ENCODE measurements around the gene PRR7.

Gene PRR7

DNA sequence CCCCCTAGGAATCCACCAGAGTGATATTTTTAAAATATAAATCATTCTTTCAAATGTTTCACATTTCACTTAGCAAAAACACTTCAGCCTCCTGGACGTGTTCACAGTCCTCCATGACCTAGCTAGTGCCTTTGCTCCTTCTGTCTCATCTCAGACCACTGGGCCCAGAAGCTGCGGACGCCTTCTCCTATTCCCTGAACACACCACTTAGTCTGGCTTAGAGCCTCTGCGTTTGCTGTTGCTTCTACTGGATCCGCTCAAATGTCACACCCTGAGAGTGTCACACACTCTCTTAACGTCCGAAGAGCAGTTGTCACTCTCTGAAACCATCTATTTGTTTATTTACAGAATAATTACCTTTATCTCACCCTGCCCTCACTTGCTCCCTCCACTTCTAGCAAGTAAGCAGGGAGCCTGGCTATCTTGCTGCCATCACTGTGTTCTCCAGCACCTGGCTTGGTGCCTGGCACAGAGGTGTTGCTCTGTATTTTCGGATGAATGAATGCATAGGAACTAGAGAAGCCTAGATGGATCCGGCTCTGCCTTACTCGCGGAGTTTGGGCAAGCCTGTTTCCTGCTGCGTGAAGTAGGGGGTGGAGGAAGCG lies 21.3 kb upstream of the PRR7 start:
- peaks cover 3% of the 10 kb centered on the region for H3K36me3 ChIP-seq (ENCODE audit: control insufficient read depth, insufficient read depth, low read length)

DNA sequence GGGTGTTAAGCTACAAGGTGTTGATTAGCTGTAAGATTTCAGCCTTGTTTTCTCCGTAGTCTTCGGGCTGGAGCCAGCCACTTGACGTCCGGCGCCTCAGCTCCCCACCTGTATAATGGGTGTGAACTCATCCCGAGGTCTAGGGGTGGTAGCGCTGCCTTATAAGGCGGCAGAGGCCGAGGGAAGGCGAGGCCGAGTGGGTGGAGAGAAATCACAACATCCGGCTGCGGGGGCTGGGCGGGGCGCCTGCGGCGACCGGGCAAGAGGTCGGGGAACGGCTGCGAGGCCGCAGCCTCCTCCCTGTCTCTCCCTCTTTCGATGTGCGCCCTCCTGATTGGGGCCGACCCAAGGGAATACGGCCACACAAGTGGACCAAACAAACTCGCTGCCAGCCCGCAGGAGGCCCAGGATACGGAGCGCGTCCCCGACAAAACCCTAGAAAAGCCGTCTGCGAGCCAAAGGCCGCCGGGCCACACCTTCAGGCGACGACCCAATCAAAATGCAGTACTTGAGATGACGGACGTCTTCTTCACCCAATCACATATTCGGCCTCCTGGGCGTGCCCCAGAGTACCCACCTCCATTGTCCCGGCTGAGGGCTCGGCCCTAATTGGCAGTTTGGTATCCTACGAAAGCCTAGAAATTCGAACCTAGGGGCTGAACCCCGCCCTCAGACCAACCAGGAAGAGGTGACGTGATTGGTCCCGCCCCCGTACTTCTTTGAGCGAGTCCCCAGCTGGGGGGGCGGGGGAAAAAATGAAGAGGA lies 20.6 kb upstream of the PRR7 start:
- peak; percentile 99 to 100 (median 100) for DNase-seq
- peaks cover 52% of the 10 kb centered on the region for H3K4me1 ChIP-seq (ENCODE audit: control insufficient read depth, insufficient read depth, low read length, poor library complexity, severe bottlenecking)
- no peaks in the 10 kb centered on the region for H3K9me3 ChIP-seq (ENCODE audit: control insufficient read depth, low read length)
- peak overlapping the region; percentile 82 for H3K27ac ChIP-seq (ENCODE audit: insufficient read depth, low read length, poor library complexity, severe bottlenecking)
- no peaks in the 10 kb centered on the region for H3K27me3 ChIP-seq (replicated peaks; ENCODE audit: control insufficient read depth, insufficient read depth, low read length, poor library complexity, severe bottlenecking)
- peak overlapping the region; percentile 55 for H3K4me3 ChIP-seq (ENCODE audit: insufficient read depth, low read depth, low read length, poor library complexity, severe bottlenecking)
- H3K36me3 ChIP-seq (ENCODE audit: control insufficient read depth, insufficient read depth, low read length) = peaks cover 3% of the 10 kb centered on the region

More for the DNA sequence above, 21.3 kb upstream of the PRR7 start:
- Histone ChIP-seq H3K4me1 (ENCODE audit: control insufficient read depth, insufficient read depth, low read length, poor library complexity, severe bottlenecking) (peaks cover 45% of the 10 kb centered on the region), H3K4me3 (ENCODE audit: insufficient read depth, low read depth, low read length, poor library complexity, severe bottlenecking) (peak overlapping the region; percentile 55), H3K27ac (ENCODE audit: insufficient read depth, low read length, poor library complexity, severe bottlenecking) (peak overlapping the region; percentile 82), H3K9me3 (ENCODE audit: control insufficient read depth, low read length) (no peaks in the 10 kb centered on the region), H3K27me3 (replicated peaks; ENCODE audit: control insufficient read depth, insufficient read depth, low read length, poor library complexity, severe bottlenecking) (no peaks in the 10 kb centered on the region)
- no peak for DNase-seq

- no peaks in the 10 kb centered on the region for H3K9me3 ChIP-seq (ENCODE audit: control insufficient read depth, low read length)
- peak within 1 kb of the TSS; percentile 62 for H3K4me3 ChIP-seq (ENCODE audit: insufficient read depth, low read depth, low read length, poor library complexity, severe bottlenecking)
- H3K27me3 ChIP-seq (replicated peaks; ENCODE audit: control insufficient read depth, insufficient read depth, low read length, poor library complexity, severe bottlenecking) = no peaks in the 10 kb centered on the region
- peak within 1 kb of the TSS; percentile 82 for H3K27ac ChIP-seq (ENCODE audit: insufficient read depth, low read length, poor library complexity, severe bottlenecking)
- H3K4me1 ChIP-seq (ENCODE audit: control insufficient read depth, insufficient read depth, low read length, poor library complexity, severe bottlenecking) = peaks cover 59% of the 10 kb centered on the region
- DNase-seq = peak; percentile 56 to 66 (median 58)
- peaks cover 3% of the 10 kb centered on the region for H3K36me3 ChIP-seq (ENCODE audit: control insufficient read depth, insufficient read depth, low read length)
Observed at GRCh38 chr5:177426566-177427210, 19.9 kb upstream of the PRR7 start, which contains the start of gene GRK6. TSS of gene GRK6 (plus strand) at chr5:177426676. CDS start at chr5:177426846, 170 bp downstream.

DNA sequence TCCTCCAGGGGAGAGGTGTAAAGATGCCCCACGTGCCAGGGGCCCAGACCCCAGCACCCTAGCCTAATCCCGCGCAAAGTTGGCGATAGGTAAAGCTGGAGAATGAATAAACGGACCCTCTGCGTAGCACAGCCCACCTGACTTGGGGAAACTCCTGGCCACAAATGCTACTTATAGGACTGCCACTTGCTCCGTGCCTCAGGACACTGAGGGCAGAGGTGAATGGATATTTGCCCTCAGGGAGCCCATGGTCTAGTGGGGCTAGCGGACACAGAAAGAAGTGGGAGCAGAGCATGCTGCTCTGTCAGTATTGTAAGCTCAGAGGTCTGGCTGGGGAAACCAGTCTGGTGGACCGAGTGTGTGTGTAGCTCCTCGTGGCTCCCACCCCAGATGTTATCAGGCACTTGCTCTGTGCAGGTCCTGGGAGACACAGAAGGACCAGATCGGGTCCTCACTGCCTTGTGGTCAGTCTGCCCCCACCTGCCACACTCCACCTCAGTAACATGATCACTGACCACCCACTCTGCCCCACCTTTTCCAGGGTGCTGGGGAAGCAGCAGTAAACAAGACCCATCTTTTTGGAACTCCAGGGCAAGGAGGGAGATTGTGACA lies 19.3 kb upstream of the PRR7 start:
- DNase-seq = no peak
- Histone ChIP-seq H3K4me1 (ENCODE audit: control insufficient read depth, insufficient read depth, low read length, poor library complexity, severe bottlenecking) (peaks cover 65% of the 10 kb centered on the region), H3K9me3 (ENCODE audit: control insufficient read depth, low read length) (no peaks in the 10 kb centered on the region), H3K36me3 (ENCODE audit: control insufficient read depth, insufficient read depth, low read length) (peaks cover 6% of the 10 kb centered on the region), H3K27ac (ENCODE audit: insufficient read depth, low read length, poor library complexity, severe bottlenecking) (peak overlapping the region; percentile 78), H3K27me3 (replicated peaks; ENCODE audit: control insufficient read depth, insufficient read depth, low read length, poor library complexity, severe bottlenecking) (no peaks in the 10 kb centered on the region), H3K4me3 (ENCODE audit: insufficient read depth, low read depth, low read length, poor library complexity, severe bottlenecking) (peak overlapping the region; percentile 62)

DNA sequence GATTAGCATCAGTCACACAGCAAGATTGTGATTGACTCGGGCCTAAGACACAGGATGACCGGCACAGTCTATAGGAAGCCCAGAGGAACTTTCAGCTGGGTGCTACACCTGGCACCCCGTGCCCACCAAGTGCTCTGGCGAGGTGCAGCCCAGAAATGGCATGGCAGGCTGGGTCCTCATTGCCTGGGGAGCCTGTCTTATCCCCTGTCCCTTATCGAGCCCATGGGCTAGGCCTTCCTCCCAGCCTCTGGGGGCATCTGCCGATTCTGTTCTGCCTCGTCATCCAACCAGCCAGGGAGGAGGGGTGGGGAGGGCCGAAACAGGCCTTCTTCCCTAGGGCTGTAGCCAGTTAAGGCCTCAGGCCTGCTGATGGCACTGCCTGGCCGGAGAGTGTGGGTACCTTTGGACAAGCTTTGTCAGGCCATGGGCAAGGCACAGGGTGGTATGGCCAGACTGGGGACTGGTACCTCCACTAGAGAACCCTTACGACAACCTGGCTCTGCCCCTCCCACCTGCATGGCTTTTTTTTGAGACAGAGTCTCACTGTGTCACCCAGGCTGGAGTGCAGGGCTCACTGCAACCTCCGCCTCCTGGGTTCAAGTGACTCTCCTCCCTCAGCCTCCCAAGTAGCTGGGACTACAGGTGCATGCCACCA lies 18.6 kb upstream of the PRR7 start:
- peak overlapping the region; percentile 78 for H3K27ac ChIP-seq (ENCODE audit: insufficient read depth, low read length, poor library complexity, severe bottlenecking)
- peak overlapping the region; percentile 62 for H3K4me3 ChIP-seq (ENCODE audit: insufficient read depth, low read depth, low read length, poor library complexity, severe bottlenecking)
- peaks cover 13% of the 10 kb centered on the region for H3K36me3 ChIP-seq (ENCODE audit: control insufficient read depth, insufficient read depth, low read length)
- H3K9me3 ChIP-seq (ENCODE audit: control insufficient read depth, low read length) = no peaks in the 10 kb centered on the region
- no peaks in the 10 kb centered on the region for H3K27me3 ChIP-seq (replicated peaks; ENCODE audit: control insufficient read depth, insufficient read depth, low read length, poor library complexity, severe bottlenecking)
- H3K4me1 ChIP-seq (ENCODE audit: control insufficient read depth, insufficient read depth, low read length, poor library complexity, severe bottlenecking) = peaks cover 73% of the 10 kb centered on the region
- DNase-seq = no peak

DNA sequence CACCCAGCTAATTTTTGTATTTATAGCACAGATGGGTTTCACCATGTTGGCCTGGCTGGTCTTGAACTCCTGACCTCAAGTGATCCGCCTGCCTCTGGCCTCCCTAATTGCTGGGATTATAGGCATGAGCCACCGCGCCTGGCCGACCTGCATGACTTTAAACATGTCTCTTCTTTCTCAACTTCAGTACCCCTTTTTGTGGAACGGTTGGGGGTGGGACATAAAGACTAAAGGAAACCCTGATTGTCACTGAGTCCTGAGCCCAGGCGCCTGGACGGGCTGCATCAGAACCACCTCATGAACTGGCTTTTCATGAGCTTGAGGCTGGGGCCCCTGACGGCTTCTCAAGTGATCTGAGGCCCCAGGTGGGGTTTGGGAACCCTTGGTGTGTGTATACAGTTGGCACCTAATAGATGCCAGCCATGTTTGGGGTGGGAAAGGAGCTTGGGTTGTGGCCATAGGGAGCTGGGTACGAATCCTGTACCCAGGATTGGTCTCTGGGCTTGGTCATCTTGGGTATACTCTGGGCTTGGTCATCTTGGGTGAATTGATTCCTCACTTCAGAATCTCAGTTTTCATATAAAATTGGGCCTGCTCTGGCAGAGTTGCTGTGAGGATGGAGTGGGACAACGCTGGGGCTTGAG lies 17.9 kb upstream of the PRR7 start:
- Histone ChIP-seq H3K4me3 (ENCODE audit: insufficient read depth, low read depth, low read length, poor library complexity, severe bottlenecking) (peak overlapping the region; percentile 62), H3K27ac (ENCODE audit: insufficient read depth, low read length, poor library complexity, severe bottlenecking) (peak overlapping the region; percentile 78), H3K9me3 (ENCODE audit: control insufficient read depth, low read length) (no peaks in the 10 kb centered on the region), H3K36me3 (ENCODE audit: control insufficient read depth, insufficient read depth, low read length) (peaks cover 19% of the 10 kb centered on the region), H3K4me1 (ENCODE audit: control insufficient read depth, insufficient read depth, low read length, poor library complexity, severe bottlenecking) (peaks cover 79% of the 10 kb centered on the region), H3K27me3 (replicated peaks; ENCODE audit: control insufficient read depth, insufficient read depth, low read length, poor library complexity, severe bottlenecking) (no peaks in the 10 kb centered on the region)
- DNase-seq = no peak

- Histone ChIP-seq H3K36me3 (ENCODE audit: control insufficient read depth, insufficient read depth, low read length) (peaks cover 27% of the 10 kb centered on the region), H3K9me3 (ENCODE audit: control insufficient read depth, low read length) (no peaks in the 10 kb centered on the region), H3K4me1 (ENCODE audit: control insufficient read depth, insufficient read depth, low read length, poor library complexity, severe bottlenecking) (peaks cover 87% of the 10 kb centered on the region), H3K4me3 (ENCODE audit: insufficient read depth, low read depth, low read length, poor library complexity, severe bottlenecking) (peak overlapping the region; percentile 62), H3K27ac (ENCODE audit: insufficient read depth, low read length, poor library complexity, severe bottlenecking) (peak overlapping the region; percentile 78), H3K27me3 (replicated peaks; ENCODE audit: control insufficient read depth, insufficient read depth, low read length, poor library complexity, severe bottlenecking) (no peaks in the 10 kb centered on the region)
- DNase-seq = peak; percentile 75 to 82 (median 76)
Observed at GRCh38 chr5:177429248-177430040, 17.2 kb upstream of the PRR7 start.

GRCh38 chr5:177430140-177430951 lies 16.3 kb upstream of the PRR7 start:
- Histone ChIP-seq H3K27ac (ENCODE audit: insufficient read depth, low read length, poor library complexity, severe bottlenecking) (peak overlapping the region; percentile 78), H3K4me3 (ENCODE audit: insufficient read depth, low read depth, low read length, poor library complexity, severe bottlenecking) (peak overlapping the region; percentile 26), H3K27me3 (replicated peaks; ENCODE audit: control insufficient read depth, insufficient read depth, low read length, poor library complexity, severe bottlenecking) (no peaks in the 10 kb centered on the region), H3K9me3 (ENCODE audit: control insufficient read depth, low read length) (no peaks in the 10 kb centered on the region), H3K4me1 (ENCODE audit: control insufficient read depth, insufficient read depth, low read length, poor library complexity, severe bottlenecking) (peaks cover 90% of the 10 kb centered on the region), H3K36me3 (ENCODE audit: control insufficient read depth, insufficient read depth, low read length) (peaks cover 35% of the 10 kb centered on the region)
- DNase-seq = no peak

Data from effector memory CD4-positive, alpha-beta T cell (primary cell).